GM04503 (cell line): ENCODE results near the gene CORO1C.

ENCODE experiments used
- DNase-seq: peaks from one replicate; pipeline ENCODE4 v3.0.0-alpha.2; 2012; ENCODE audit warnings: low read depth

CORO1C gene

DNA sequence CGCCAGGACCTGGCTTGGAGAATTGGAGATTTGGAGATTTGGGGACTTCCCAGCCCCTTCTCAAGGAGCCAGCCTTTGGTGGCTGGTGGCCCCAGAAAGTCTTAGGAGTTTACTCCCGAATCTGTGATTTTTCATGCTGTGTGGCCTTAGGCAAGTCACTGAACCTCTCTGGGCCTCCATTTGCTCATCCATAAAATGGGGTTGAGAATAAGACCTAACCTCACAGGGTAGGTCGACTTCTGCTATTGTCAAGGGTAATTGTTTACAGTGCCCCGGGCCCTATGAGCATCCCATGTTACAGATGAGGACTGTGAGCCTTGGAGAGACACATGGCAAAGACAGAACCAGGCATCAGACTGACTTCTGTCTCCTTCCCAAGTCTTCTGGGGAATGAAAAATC lies 117.3 kb downstream of the CORO1C start:
- DNase-seq: no peak

DNA sequence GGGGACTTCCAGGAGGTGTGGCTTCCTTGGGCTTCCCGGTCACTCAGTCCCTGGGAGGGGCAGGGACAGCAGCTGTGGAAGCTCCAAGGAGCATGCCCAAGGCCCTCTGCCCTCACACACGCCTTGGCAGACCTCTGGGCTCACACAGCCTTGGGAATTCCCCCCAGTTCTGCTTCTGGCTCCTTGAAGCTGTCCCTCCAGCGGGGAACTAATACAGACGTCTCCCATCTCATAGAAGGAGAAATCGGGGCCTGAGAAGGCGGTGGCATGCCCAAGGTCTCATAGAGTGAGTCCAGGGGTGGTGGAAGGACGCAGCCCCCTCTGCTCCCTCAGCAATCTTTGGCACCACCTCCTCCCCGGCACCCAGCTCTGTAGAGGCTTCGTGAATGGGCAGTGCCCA lies 117.8 kb downstream of the CORO1C start:
- no peak for DNase-seq

DNA sequence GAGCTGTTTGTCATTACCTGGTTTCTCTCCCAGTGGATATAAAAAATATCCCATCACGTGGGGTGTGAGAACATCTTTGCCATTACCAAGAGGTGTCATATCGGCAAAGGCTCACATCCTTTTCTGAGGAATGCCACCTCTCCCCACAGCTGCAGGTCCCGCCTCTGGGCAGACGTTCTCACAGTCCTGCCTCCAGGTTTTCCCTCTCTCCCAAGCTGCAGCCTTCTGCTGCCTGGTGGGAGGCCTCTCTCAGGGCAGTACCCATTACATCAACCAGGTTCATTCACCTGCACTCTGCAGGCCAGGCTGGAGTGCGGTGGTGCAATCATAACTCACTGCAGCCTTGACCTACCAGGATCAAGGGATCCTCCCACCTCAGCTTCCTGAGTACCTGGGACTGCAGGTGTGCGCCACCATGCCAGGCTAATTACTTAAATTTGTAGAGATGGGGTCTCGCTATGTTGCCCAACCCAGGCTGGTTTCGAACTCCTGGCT lies 118.5 kb downstream of the CORO1C start:
- DNase-seq: no peak

DNA sequence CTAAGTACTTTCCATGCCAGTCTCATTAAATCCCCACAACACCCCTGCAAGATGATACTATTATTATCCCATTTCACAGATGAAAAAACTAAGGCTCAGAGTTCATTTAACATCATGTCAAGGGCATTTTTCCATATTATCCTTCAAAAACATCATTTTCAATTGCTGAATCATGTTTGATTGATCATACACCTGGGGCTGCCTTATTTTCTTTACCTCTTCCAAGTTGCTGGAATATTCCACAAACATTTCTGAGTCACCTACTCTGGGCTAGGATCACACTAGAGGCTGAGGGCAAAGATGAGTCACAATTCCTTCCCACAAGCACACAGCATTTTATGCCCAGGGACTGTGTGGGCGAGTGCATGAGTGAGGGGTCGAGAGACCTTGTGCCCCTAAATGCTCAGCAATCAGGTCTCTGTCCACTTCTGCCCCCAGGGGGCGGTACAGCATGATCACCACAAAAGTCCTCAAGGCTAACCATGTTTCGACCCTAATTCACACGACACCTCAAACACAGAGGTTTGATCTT lies 119.4 kb downstream of the CORO1C start:
- DNase-seq: peak; percentile 78

DNA sequence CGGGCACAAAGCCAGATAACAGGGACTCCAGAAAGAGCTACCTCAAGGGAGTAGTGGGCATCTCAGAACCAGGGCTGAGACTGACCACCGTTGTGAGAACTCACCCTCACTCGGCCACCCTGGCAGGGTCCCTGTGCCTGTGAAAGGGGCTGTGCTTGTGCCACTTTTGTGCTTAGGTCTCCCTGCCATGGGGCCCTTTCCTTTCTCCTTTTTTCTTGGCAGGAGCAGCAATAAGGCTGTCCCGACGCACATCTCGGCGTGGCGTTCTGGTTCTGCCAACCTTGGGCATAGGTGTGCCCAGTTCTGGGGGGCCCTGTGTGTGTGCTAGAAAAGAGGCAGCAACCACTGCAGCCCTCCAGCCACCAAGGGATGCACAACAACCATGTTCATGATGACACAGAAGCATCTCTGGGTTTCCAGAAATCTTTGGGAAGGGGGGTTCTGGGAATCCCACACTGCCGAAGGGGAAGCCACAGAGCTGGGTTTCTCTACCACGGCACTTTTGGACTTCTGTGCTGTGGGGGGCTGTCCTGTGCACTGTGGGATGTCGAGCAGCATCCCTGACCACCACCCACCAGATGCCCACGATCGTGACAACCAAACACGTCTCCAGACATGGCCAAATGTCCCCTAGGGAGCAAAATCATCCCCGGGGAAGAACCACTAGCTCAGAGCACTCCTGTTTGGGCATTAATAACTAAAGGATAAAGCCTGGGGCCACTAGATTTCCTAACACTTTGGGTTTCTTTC lies 120.3 kb downstream of the CORO1C start:
- no peak for DNase-seq

DNA sequence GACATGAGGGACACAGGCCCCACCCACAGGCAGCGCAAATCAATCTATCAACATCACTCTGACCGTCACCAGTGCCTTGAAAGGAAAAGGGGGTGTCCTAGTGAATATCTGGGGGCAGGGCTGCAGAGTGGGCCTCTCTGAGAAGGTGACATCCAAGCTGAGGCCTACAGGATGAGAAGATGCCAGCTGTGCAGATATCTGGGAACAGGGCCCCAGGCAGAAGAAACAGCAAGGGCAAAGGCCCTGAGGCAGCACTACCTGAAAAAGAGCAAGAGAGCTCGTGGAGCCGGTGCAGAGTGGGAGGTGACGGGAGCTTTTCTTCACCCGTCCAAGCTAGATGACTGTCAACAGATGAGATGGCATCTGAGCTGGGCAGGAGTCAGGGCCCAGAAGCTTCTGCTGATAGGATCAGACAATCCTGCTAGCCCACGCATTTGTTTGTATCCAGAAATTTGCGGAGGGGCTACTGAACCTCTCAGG lies 120.9 kb downstream of the CORO1C start:
- DNase-seq: no peak

DNA sequence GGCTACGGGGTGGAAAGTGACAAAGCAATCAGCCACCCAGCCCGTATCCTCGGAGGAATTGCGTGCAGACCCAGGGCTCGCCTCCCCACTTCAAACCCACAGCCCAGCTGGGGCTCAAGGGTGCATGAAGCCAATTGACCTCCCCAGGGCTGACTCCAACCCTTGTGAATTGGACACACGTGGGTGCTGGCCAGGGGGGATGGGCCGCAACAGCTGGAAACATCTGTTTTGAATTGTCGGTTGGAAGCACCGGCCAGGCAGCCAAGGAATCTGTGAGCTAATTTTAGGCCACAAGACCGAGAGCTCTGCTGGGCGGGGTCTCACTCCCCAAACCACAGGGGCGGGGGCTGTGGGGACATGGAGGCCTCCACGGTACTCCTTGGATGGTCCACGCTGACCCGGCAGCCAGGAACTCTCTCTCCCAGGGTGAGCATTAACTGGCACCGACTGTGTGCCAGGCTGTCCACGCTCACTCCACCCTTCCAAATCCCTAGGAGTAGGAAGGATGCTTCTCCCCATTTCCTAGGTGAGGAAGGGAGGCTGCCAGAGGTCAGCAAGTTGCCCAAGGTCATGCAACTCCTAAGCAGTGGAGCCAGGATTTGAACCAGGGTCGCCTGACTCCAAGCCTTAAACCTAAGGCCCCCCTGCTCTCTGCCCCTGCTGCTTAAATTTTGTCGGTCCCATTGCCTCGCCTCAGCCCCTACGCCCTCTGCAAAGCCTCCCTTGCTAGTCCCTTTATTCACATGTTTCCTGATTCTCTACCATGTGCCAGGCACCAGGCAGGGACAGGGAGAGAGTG lies 121.6 kb downstream of the CORO1C start:
- peak; percentile 64 for DNase-seq

DNA sequence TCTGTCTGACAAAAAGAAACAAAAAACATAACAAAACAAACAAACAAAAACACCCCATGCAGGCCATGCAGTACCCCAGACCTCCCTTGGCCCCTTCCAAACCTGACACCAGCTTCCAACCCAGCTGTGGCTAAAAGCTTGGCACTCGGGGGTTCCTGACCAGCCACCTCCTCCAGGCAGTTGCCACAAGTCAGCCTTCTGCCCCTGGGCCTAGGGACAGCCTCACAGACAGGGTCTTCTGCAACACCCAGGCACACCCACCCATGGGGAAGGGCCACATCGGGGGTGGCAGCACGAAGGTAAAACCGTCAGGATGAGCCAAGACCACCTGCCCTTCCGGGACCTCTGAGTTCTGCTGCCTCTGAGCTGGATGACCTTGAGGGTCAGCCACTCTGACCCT lies 122.7 kb downstream of the CORO1C start:
- no peak for DNase-seq

DNA sequence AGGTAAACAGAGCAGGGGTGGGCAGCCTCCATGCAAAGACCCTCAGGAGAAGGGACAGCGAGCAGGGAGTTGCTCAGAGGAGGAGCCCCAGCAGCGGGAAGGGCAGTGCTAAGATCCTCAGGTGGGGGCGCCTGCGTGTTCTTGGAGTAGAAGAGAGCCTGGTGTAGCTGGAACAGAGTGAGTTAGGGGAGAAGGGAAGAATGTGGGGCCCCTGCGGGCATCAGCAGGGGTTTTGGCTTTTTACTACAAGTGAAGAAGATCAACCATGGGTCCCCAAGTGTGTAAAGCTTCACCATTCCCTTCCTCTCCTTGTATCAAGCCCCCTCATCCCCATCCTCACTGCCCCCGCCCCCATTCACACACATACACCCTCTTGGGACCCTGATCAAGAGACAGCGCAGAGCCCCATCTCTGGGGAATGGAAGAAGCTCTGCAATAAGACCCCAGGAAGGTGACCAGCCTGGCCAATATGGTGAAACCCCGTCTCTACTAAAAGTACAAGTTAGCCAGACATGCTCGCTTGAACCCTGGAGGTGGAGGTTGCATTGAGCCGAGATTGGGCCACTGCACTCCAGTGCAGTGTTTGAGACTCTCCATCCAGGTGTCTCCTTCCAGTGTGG lies 123.2 kb downstream of the CORO1C start:
- DNase-seq: no peak

DNA sequence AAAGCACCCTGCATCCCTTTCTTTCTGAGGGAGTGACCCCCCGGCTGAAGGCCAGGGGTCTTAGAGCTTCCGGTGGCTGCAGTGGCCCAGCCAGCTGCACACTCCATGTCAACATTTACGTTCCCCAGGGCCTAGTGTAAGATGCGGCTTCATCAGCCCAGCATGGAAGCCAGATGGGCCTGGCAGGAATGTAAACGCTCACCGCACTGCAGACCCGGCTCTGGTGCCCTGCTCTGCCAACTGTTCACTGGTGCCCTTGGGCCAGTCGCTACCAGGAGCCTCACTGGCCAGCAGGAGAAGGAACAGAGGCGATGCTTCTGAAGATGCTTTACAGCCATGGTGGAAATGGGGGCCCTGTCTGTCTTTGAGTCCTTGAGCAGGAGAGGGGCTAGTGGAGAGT lies 124.8 kb downstream of the CORO1C start:
- DNase-seq: no peak

DNA sequence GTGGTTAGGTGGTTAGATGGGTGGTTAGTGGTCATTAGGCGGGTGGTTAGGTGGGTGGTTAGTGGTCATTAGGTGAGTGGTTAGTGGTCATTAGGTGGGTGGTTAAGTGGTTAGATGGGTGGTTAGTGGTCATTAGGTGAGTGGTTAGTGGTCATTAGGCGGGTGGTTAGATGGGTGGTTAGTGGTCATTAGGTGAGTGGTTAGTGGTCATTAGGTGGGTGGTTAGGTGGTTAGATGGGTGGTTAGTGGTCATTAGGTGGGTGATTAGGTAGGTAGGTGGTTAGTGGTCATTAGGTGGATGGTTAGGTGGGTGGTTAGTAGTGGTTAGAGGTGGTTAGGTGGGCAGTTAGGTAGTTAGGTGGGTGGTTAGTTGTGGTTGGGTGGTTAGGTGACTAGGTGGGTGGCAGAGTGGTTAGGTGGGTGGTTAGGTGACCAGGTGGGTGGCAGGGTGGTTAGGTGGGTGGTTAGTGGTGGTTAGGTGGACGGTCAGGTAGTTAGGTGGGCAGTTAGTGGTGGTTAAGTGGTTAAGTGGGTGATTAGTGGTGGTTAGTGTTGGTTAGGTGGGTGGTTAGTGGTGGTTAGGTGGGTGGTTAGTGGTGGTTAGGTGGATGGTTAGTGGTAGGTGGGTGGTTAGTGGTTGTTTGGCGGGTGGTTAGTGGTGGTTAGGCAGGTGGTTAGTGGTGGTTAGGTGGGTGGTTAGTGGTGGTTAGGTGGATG lies 125.5 kb downstream of the CORO1C start:
- no peak for DNase-seq

DNA sequence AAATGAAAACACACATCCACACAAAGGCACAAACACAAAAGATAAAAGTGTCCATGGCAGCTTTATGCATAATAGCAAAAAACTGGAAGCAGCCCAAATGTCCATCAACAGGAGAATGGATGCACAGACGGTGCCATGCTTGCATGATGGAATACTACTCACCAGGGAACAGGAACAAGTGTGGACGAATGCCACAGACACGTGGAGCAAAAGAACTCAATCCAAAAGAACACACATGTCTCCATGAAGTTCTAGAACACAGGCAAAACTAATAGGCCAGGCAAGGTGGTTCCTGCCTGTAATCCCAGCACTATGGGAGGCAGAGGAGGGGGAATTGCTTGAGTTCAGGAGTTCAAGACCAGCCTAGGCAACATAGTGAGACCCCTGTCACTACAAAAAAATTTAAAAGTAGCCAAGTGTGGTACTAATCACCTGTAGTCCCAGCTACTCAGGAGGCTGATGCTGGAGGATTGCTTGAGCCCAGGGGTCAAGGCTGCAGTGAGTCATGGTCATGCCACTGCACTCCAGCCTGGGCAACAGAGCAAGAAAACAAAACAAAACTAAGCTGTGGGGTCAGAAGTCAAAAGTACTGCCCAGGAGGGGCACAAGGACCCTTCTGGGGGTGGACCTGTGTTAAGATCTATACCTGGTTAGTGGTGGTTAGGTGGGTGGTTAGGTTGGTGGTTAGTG lies 126.2 kb downstream of the CORO1C start:
- DNase-seq: no peak

DNA sequence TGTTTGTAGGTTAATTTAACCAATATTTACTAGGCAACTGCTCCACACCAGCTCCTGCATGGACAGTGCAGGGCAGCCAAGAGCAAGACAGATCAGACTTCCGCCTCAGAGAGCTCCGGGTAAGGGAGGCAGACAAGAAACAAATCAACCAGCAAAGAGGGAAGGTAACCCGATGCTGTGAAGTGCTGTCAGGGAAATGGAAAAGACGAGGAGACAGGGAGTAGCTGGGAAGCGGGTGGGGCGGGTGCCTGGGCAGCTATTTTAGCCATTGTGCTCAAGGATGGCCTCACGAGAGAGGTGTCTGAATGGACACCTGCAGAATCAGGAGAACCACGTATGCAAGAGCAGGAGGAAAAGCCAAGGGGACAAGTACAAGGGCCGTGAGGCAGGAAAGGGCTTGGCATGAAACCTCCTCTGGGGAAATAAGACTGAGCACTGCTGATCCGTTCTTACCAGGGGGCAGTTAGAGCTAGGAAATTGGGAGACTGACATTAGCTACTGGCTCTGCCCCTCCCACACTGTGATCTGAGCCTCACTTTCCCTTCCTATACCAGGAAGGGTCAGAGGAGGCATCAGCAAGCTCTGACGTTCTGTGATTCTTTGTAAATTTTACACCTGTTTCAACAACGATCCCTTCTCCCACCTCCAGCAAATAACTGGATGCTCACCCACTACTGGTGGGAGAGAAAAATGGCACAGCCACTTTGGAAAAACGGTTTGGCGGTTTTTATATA lies 126.9 kb downstream of the CORO1C start:
- no peak for DNase-seq

DNA sequence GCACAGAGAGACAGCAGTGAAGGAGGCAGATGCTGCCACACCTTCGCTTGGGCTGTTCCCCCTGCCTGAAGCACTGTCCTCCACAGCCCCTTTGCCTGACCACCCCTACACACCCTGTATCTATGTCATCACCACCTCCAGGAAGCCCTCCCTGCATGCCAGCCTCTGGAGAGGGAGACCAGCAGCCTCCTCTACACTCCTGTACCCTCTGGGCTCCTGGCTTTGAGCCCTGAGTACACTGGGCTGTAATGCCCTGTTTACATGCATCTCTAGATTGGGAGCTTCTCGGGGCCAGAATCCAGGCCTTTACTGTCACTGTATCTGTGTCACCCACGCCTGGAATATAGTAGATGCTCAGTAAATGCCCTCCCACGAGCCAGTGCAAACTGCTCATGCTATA lies 127.6 kb downstream of the CORO1C start:
- no peak for DNase-seq

DNA sequence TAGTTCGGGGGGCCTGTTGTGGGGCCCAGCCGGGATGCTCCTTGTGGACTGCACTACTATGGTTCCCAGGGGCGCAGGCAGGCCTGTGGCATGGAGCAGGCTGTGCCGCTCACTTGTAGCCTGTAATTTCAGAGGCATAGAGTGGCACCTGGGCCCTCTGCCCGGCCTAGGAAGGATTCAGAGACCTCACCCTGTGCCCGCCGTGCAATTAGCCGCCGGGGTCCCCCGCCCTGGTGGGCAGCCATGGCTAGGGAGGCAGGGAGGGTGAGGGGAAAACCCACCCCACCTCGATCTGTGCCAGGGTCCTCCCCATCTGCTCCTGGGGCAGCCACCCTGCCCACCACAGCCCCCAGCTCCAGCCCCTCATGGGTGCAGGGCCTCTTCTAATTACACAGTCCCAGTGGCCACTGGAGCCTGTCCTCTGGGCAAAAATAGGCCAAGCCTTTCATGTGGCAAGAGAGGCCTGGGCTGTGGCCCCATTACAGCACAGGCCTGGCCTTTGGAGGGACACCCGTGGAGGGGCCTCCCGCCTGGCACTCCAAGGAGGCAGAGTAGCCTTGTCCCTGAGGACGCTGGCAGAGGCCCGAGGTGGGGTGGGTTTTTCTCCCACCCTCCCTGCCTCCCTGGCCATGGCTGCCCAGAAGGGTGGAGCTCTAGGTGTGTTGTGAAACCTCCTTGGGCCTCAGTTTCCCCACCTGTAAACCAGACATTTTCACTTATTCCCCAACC lies 128.2 kb downstream of the CORO1C start:
- no peak for DNase-seq

DNA sequence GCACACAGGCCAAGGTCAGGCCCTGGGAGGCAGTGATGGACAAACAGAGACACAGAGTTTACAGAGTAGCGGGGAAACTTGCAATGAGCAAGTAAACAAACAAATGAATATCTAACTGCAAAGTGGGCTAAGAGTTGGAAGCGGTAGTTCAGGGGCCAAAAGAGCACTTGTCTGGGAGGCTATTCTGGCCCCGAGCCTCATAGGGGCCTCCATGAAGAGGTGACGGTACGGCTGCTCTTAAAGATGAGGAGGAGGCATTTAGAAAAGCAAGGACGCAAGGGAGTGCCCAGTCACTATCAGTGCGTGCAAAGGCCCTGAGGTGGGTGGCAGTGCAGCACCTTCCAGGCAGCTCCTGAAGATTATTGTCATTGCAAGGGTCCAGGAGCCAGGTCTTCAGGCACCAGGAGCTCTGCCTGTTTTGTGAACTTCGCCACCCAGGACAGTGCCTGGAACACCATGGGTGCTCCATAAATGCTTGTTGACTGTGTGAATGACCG lies 129.1 kb downstream of the CORO1C start:
- no peak for DNase-seq

DNA sequence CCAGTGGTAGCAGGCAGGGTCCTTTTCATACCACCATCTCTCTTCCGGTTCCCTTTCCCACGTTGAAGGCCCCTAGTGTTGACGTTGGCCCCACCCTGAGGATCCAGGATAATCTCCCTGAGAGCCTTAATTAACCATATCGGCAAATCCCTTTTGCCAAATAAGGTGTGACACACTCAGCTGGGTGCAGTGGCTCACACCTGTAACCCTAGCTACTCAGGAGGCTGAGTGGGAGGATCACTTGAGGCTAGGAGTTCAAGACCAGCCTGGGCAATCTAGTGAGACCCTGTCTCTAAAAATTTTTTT lies 130.7 kb downstream of the CORO1C start:
- DNase-seq: no peak

DNA sequence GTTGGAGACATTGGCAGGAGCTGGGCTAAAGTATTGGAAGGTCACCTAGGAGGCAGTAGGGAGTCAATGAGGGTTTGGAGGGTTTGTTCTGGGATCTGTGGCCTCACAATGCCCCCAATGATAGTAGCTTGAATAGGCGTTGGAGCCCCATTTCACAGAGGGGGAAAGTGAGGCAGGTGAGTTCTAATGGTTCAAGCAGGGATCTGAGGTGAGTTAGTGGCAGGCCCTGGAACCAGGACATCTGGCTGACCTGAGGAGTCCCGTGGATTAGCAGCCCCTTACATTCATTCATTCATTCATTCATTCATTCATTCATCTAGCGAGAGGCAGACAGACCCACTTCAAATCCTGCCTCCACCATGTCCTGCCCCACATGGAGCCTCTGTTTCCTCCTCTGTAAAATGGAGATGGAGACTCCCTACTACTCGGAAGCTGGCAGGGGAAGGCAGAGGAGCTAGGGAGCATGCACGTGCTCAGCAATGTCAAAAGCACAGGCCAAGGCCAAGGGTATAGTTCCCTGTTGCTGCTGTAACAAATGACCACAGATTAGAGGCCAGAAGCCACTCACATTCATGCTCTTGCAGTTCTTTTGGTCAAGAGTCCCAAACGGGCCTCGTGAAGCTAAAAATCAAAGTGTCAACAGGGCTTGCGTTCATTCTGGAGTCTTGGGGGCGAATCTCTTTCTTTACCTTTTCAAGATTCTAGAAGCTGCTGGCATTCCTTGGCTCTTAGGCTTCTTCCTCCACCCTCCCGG lies 131.2 kb downstream of the CORO1C start:
- DNase-seq: no peak

DNA sequence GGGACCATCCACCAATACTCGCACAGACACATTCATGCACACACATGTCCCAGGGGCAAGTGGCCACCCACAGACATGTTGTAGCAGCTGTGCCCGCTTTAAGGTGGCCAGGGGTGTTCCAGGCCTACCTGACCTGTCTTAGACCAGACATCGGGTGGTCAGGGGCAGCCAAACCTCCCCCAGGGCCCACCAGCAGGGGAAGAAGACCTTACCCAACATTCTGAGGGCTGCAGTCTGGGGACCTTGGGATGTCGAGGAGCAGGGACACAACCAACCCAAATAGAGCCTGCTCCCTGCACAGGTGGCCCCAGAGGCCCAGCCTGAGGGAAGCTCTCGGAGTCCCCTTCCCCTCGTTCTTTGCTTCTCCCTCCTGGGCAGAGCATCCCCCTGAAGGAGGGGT lies 131.8 kb downstream of the CORO1C start:
- DNase-seq: no peak
